ENCODE data around the gene TPO.

Gene TPO

GRCh38 chr2:1557467-1557820 is 144.2 kb downstream of the TPO start:
- TF ChIP-seq, protein P1, sequence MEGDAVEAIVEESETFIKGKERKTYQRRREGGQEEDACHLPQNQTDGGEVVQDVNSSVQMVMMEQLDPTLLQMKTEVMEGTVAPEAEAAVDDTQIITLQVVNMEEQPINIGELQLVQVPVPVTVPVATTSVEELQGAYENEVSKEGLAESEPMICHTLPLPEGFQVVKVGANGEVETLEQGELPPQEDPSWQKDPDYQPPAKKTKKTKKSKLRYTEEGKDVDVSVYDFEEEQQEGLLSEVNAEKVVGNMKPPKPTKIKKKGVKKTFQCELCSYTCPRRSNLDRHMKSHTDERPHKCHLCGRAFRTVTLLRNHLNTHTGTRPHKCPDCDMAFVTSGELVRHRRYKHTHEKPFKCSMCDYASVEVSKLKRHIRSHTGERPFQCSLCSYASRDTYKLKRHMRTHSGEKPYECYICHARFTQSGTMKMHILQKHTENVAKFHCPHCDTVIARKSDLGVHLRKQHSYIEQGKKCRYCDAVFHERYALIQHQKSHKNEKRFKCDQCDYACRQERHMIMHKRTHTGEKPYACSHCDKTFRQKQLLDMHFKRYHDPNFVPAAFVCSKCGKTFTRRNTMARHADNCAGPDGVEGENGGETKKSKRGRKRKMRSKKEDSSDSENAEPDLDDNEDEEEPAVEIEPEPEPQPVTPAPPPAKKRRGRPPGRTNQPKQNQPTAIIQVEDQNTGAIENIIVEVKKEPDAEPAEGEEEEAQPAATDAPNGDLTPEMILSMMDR (IDR thresholded peaks at IDR 0.05; ENCODE audit: low read depth, low read length) = no peak
- no peak for DNase-seq (ENCODE audit: extremely low read depth, low read depth)

DNA sequence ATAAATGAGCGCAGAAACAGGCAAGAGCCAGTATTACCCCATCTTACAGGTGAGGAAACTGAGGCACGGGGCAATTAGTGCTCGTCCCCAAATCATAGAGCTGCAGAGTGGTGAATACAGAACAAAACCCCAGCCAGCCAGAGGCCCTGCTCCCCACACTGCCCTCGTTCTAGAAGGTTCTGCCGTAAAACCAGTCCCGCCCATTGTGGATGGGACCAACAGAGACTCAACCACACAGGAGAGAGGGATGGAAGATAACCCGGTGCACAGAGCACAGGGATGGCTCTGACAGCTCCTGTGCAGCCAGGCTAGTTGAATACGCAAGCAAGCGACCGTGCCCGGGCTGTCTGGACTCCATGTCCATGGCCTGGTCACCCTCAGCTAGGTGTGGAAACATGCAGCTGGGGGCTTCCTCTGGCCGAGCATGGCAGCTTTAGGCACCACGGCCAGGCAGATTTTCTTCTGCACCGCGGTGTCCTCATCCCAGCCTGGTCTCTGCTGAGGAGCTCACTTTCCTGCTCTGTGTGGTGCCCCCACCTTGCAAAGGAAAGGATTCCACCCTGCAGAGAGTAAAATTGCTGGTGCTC is 146.4 kb downstream of the TPO start:
- TF ChIP-seq, protein P1 (IDR thresholded peaks at IDR 0.05; ENCODE audit: low read depth, low read length) = no peak
- DNase-seq (ENCODE audit: extremely low read depth, low read depth) = no peak

DNA sequence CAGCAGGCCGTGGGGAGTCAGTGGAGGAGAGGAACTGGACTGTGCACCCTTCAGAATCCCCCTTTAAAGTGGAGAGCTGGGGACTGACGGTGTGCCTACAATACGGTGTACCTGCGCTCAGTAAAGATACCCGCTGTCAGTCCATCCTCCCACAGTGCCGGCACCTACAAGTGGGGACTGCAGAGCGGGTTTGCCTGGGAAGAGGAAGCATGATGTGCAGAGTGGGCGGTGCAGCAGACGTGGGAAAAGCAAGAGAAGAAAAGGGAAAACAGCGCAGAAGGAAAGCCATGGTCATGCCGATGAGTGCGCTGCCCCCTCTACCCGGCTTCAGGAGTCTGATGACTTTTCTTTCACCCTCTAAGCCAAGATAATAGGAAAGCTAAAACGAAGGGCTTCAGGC is 148.0 kb downstream of the TPO start:
- TF ChIP-seq, protein P1 (IDR thresholded peaks at IDR 0.05; ENCODE audit: low read depth, low read length) = no peak
- no peak for DNase-seq (ENCODE audit: extremely low read depth, low read depth)

DNA sequence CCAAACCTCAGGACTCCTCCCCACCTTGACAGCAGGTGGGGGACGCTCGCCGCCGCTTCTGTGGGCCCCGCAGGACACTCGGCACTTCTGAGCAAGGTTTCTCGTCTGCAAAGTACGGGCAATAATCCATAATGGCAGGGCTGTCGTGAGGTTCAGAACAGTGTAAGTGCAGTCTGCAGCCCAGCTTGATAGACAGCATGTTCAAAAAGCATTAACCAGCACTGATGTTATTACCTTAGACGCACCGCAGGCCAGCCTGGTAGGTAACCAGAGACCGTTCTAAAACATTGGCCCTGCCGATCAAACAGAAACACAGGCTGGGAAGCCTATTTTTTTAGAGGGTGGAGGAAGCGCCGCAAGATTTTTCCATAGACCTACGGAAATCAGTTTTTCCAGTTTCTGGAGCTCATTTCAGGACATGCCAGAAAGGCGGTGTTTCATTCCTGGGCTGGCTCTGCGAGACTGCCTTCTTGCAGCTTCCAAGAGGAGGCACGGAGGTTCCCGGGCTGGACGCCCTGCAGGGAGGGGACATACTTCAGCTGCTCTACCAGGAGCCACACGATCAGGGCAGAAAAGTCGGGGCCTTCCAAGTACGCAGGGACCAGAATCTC is 148.7 kb downstream of the TPO start:
- DNase-seq (ENCODE audit: extremely low read depth, low read depth) = no peak
- TF ChIP-seq, protein P1 (IDR thresholded peaks at IDR 0.05; ENCODE audit: low read depth, low read length) = no peak

- TF ChIP-seq, protein P1 (IDR thresholded peaks at IDR 0.05; ENCODE audit: low read depth, low read length) = no peak
- DNase-seq (ENCODE audit: extremely low read depth, low read depth) = no peak
Measured at GRCh38 chr2:1563084-1563857, 150.0 kb downstream of the TPO start.

DNA sequence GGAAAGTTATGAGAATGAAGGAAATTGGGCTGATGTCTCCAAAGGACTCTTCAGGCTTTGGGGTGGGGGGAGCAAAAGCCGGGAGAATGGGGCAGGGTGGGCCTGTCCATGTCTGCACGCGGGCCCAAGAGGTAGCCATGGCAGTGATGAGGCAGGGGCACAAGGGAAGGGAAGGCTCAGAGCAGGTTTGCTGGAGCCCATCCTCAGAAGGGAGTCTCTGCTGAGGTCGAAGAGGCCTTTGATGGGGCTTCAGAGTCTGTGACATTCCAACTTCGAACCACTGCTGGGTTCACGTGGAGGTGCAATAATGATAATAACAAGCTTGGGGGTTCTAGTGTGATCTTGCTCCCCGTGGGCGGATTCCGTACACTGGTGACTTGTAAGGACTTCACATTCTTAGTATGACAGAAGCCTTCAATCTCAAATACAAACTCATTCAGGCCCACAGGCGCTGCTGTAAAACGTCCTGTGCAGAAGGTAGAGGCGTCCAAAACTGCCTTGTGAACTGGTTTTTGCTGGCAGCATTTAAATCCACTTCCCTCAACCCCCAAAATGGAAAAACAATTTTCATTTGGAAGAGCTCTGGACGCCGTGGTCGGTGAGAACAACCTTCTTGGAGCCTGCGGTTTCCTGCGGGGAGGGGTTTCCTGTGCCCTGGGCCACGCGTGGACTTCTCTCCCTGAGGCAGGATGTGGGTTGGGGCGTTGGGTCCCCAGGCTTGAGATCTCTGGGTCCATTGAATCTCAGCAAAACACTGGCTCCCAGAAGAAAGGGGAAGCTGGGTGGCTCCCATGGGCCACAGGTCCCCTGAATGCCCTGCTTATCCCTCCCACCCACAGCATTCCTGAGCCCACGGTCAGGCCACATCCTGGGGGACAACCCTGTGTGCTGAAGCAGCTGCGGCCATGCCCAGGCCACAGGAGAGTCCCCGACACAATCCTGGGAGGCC is 151.0 kb downstream of the TPO start:
- TF ChIP-seq, protein P1 (IDR thresholded peaks at IDR 0.05; ENCODE audit: low read depth, low read length) = no peak
- no peak for DNase-seq (ENCODE audit: extremely low read depth, low read depth)

All from AG09319 (cell line).